Chondrocyte (in vitro differentiated cells): ENCODE measurements around the gene NPHP4. TPM values are rescaled to one million over a fixed set of nuclear protein-coding genes. Genes with fewer than 3 reads are reported as not detected.

Source experiments
- DNase-seq: peaks from one replicate; pipeline ENCODE4 v3.0.0; 2021; ENCODE audit warnings: mixed read lengths, low spot score
- H3K27ac Mint-ChIP-seq: one replicate; pipeline ENCODE4 v1.8.0; 2021; ENCODE audit warnings: mild to moderate bottlenecking, moderate library complexity, mixed read lengths; ENCODE audit not compliant: unreplicated experiment
- H3K27me3 Mint-ChIP-seq: 2 replicates; pipeline ENCODE4 v1.8.0; 2021; ENCODE audit warnings: low read depth, mixed read lengths
- H3K36me3 Mint-ChIP-seq: 2 replicates; pipeline ENCODE4 v1.8.0; 2021; ENCODE audit warnings: low read depth, mixed read lengths
- H3K4me1 Mint-ChIP-seq: 2 replicates; pipeline ENCODE4 v1.8.0; 2021; ENCODE audit warnings: low read depth, mild to moderate bottlenecking, mixed read lengths
- H3K4me3 Mint-ChIP-seq: one replicate; pipeline ENCODE4 v1.8.0; 2021; ENCODE audit warnings: mild to moderate bottlenecking, moderate library complexity, mixed read lengths; ENCODE audit not compliant: unreplicated experiment
- H3K9me3 Mint-ChIP-seq: 2 replicates; pipeline ENCODE4 v1.8.0; 2021; ENCODE audit warnings: low read depth, mixed read lengths
- CTCF ChIP-seq: fragments of 200-600 bp; sonication (generic); IDR thresholded peaks from 2 replicates; pipeline ENCODE4 v1.5.0; 2021; ENCODE audit warnings: antibody characterized with exemption, mild to moderate bottlenecking, moderate library complexity
- total RNA-seq: library from RNA; stranded (reverse); gene quantifications from 3 replicates; pipeline ENCODE4 v1.2.1, GENCODE V29; 2021

The NPHP4 gene
- total RNA-seq, 1 donor from 2014 or later, result 8.7 TPM

GRCh38 chr1:5901841-5902240 is 90.4 kb downstream of the NPHP4 start:
- Mint-ChIP-seq H3K27ac (no peak overlapping the region), H3K9me3 (no peaks in the 10 kb centered on the region), H3K36me3 (peaks cover 7% of the 10 kb centered on the region), H3K4me3 (no peak overlapping the region), H3K27me3 (no peaks in the 10 kb centered on the region), H3K4me1 (no peaks in the 10 kb centered on the region)
- no peak for TF ChIP-seq CTCF
- DNase-seq, result no peak

GRCh38 chr1:5901150-5901549 is 91.1 kb downstream of the NPHP4 start:
- no peaks in the 10 kb centered on the region for H3K9me3 Mint-ChIP-seq

GRCh38 chr1:5898266-5898665 is 94.0 kb downstream of the NPHP4 start:
- H3K4me1 Mint-ChIP-seq, result no peaks in the 10 kb centered on the region

More at GRCh38 chr1:5901150-5901549, 91.1 kb downstream of the NPHP4 start:
- H3K4me3 Mint-ChIP-seq, result no peak overlapping the region
- H3K36me3 Mint-ChIP-seq, result peaks cover 7% of the 10 kb centered on the region
- TF ChIP-seq CTCF, result no peak
- no peaks in the 10 kb centered on the region for H3K4me1 Mint-ChIP-seq
- H3K27ac Mint-ChIP-seq, result no peak overlapping the region
- no peaks in the 10 kb centered on the region for H3K27me3 Mint-ChIP-seq
- DNase-seq, result no peak

DNA sequence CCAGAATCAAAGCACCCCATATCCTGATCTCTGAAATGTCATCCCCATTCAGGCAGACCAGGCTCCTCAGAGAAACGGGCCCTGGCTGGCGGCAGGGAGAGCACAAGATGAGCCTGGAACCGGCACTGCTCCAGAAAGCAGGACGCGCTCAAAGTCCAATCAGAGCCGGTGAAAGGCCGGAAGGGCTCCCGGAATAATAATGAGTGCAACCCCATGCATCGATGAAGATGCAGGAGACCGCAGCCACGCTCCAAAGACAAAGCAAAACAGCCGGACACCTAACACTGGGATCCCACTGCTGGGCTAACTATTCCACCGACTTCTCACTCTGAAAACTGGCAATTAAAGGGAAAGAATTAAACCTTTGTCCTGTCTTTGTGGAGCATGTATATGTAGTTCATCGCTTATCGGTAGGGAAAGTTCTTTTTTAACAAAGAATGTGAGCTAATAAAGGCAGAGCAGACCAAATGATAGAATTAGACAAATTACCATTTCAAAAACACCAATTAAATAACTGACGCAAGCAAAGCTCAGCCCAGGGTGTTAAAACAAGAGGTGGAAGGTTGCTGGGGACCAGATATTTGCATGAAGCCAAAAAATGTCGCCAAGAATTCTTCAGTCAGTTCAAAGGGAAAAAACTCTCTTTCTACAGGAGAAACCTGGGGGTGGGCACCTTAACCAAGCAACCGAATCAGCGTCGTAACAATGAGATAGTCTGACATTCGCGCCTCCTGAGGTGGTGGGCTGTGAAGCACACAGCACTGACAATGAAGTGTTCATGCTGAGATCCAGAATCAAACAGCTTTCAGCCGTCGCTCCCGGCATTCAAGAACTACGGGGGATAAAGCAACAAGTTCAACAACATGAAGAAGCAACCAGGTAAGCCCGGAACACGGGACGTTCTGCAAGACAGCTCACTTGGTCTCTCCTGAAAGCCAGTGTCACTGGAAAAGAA is 95.2 kb downstream of the NPHP4 start:
- no peak for DNase-seq
- Mint-ChIP-seq H3K9me3 (no peaks in the 10 kb centered on the region), H3K36me3 (peaks cover 12% of the 10 kb centered on the region), H3K27ac (no peak overlapping the region), H3K4me3 (no peak overlapping the region), H3K4me1 (peaks cover under 1% of the 10 kb centered on the region), H3K27me3 (no peaks in the 10 kb centered on the region)
- TF ChIP-seq CTCF, result no peak

More at GRCh38 chr1:5898266-5898665, 94.0 kb downstream of the NPHP4 start:
- H3K27me3 Mint-ChIP-seq, result no peaks in the 10 kb centered on the region
- no peak for TF ChIP-seq CTCF
- no peak overlapping the region for H3K4me3 Mint-ChIP-seq
- peaks cover 12% of the 10 kb centered on the region for H3K36me3 Mint-ChIP-seq
- no peak overlapping the region for H3K27ac Mint-ChIP-seq
- DNase-seq, result no peak
- no peaks in the 10 kb centered on the region for H3K9me3 Mint-ChIP-seq

- H3K4me1 Mint-ChIP-seq, result peaks cover 8% of the 10 kb centered on the region
- no peaks in the 10 kb centered on the region for H3K27me3 Mint-ChIP-seq
- no peak overlapping the region for H3K27ac Mint-ChIP-seq
- no peak overlapping the region for H3K4me3 Mint-ChIP-seq
- peaks cover 12% of the 10 kb centered on the region for H3K36me3 Mint-ChIP-seq
- no peaks in the 10 kb centered on the region for H3K9me3 Mint-ChIP-seq
- no peak for DNase-seq
- no peak for TF ChIP-seq CTCF
Measured at GRCh38 chr1:5895446-5896406, 96.5 kb downstream of the NPHP4 start.
